Activated CD4-positive, alpha-beta memory T cell treated with anti-CD3 and anti-CD28 coated beads for 36 hours (primary cell): ENCODE results near the gene ETV7. TPM values are rescaled to one million over a fixed set of nuclear protein-coding genes. Genes with fewer than 3 reads are reported as not detected.

Experiments used
- CTCF ChIA-PET: fragments of 350-600 bp; sonication (Branson Sonifier 250); formaldehyde crosslinking; loops from one replicate; lab custom pipeline; 2021; ENCODE audit warnings: antibody characterized with exemption, inconsistent platforms; lab: Charles Lee
- POLR2A ChIA-PET: fragments of 350-600 bp; sonication (Branson Sonifier 250); formaldehyde crosslinking; loops from one replicate; lab custom pipeline; 2021; ENCODE audit warnings: antibody characterized with exemption; lab: Charles Lee
- DNase-seq: peaks from one replicate; pipeline ENCODE4 v3.0.0-alpha.2; 2020
- H3K27ac Mint-ChIP-seq: one replicate; pipeline ENCODE4 v1.8.0; 2021; ENCODE audit warnings: mixed read lengths
- H3K27me3 Mint-ChIP-seq: one replicate; pipeline ENCODE4 v1.8.0; 2021; ENCODE audit warnings: mixed read lengths
- H3K36me3 Mint-ChIP-seq: one replicate; pipeline ENCODE4 v1.8.0; 2021; ENCODE audit warnings: mixed read lengths
- H3K4me1 Mint-ChIP-seq: one replicate; pipeline ENCODE4 v1.8.0; 2021; ENCODE audit warnings: low read depth, mixed read lengths
- H3K4me3 Mint-ChIP-seq: one replicate; pipeline ENCODE4 v1.8.0; 2021; ENCODE audit warnings: mild to moderate bottlenecking, mixed read lengths
- H3K9me3 Mint-ChIP-seq: one replicate; pipeline ENCODE4 v1.8.0; 2021; ENCODE audit warnings: mixed read lengths
- intact Hi-C: fragments of 100-400 bp; cut with micrococcal nuclease; formaldehyde crosslinking; loops from one replicate; pipeline ENCODE4 v1.15.1; 2023
- total RNA-seq, 2 experiments: library from RNA; stranded (reverse); gene quantifications; one replicate each; pipeline ENCODE4 v1.2.3, GENCODE V29; 2021

The ETV7 gene
- 1 to 10 TPM; 5.8 to 5.9 TPM for total RNA-seq

- CTCF ChIA-PET = interaction anchor here (1.0 to 2.0 kb wide), 6 partner anchors 36 to 360 kb away, joined by 3 to 5 read pairs (median 4); partner anchors contain the start of gene MAPK14
- DNase-seq = peak; percentile 67
- Mint-ChIP-seq H3K27me3 (peaks cover 10% of the 10 kb centered on the region), H3K36me3 (peaks cover 4% of the 10 kb centered on the region), H3K4me1 (peaks cover 45% of the 10 kb centered on the region), H3K4me3 (peak within 1 kb of the TSS; percentile 76), H3K9me3 (no peaks in the 10 kb centered on the region), H3K27ac (peak within 1 kb of the TSS; percentile 67)
- intact Hi-C loops = loop anchor here (1.0 to 2.0 kb wide), 2 partner anchors 35 to 54 kb away; no protein-coding TSS in a partner anchor
- POLR2A ChIA-PET = no interaction called here
Observed at GRCh38 chr6:36387440-36388303, at the start of gene ETV7. ETV7 (minus strand) TSS chr6:36387669; CDS start chr6:36387541, 128 bp downstream.

- CTCF ChIA-PET = no interaction called here
- peak overlapping the region; percentile 10 for H3K27ac Mint-ChIP-seq
- no peaks in the 10 kb centered on the region for H3K9me3 Mint-ChIP-seq
- no peaks in the 10 kb centered on the region for H3K27me3 Mint-ChIP-seq
- intact Hi-C loops = no loop called here
- POLR2A ChIA-PET = interaction anchor here (0.6 kb wide), 1 partner anchor 158 kb away, joined by 3 read pairs; the partner anchor contains the start of gene SRSF3
- no peak overlapping the region for H3K4me3 Mint-ChIP-seq
- no peaks in the 10 kb centered on the region for H3K36me3 Mint-ChIP-seq
- peaks cover 19% of the 10 kb centered on the region for H3K4me1 Mint-ChIP-seq
- DNase-seq = no peak
Observed at GRCh38 chr6:36436466-36436865, 49.0 kb upstream of the ETV7 start.

- no peaks in the 10 kb centered on the region for H3K36me3 Mint-ChIP-seq
- DNase-seq = no peak
- ChIA-PET POLR2A (no interaction called here), CTCF (interaction anchor here (0.6 to 1.3 kb wide), 2 partner anchors 9 to 143 kb away, joined by 3 to 5 read pairs; no protein-coding TSS in a partner anchor)
- no peaks in the 10 kb centered on the region for H3K9me3 Mint-ChIP-seq
- intact Hi-C loops = no loop called here
- H3K4me1 Mint-ChIP-seq = peaks cover 13% of the 10 kb centered on the region
- no peak overlapping the region for H3K27ac Mint-ChIP-seq
- H3K4me3 Mint-ChIP-seq = no peak overlapping the region
- H3K27me3 Mint-ChIP-seq = no peaks in the 10 kb centered on the region
Observed at GRCh38 chr6:36432151-36432671, 44.7 kb upstream of the ETV7 start.

GRCh38 chr6:36431197-36431596, 43.7 kb upstream of the ETV7 start:
- POLR2A ChIA-PET = no interaction called here
- no peaks in the 10 kb centered on the region for H3K27me3 Mint-ChIP-seq
- CTCF ChIA-PET = no interaction called here
- H3K9me3 Mint-ChIP-seq = no peaks in the 10 kb centered on the region
- H3K27ac Mint-ChIP-seq = no peak overlapping the region
- no peak overlapping the region for H3K4me3 Mint-ChIP-seq
- no peaks in the 10 kb centered on the region for H3K36me3 Mint-ChIP-seq
- intact Hi-C loops = no loop called here
- H3K4me1 Mint-ChIP-seq = peaks cover 8% of the 10 kb centered on the region
- DNase-seq = no peak

GRCh38 chr6:36430351-36430750, 42.9 kb upstream of the ETV7 start:
- Mint-ChIP-seq H3K27ac (no peak overlapping the region), H3K9me3 (no peaks in the 10 kb centered on the region), H3K4me3 (no peak overlapping the region), H3K36me3 (no peaks in the 10 kb centered on the region), H3K27me3 (no peaks in the 10 kb centered on the region), H3K4me1 (peaks cover 7% of the 10 kb centered on the region)
- intact Hi-C loops = no loop called here
- CTCF ChIA-PET = no interaction called here
- POLR2A ChIA-PET = interaction anchor here (0.5 kb wide), 1 partner anchor 172 kb away, joined by 7 read pairs; no protein-coding TSS in a partner anchor
- no peak for DNase-seq

- Mint-ChIP-seq H3K27me3 (no peaks in the 10 kb centered on the region), H3K9me3 (no peaks in the 10 kb centered on the region), H3K4me1 (peaks cover 10% of the 10 kb centered on the region), H3K27ac (no peak overlapping the region), H3K36me3 (no peaks in the 10 kb centered on the region), H3K4me3 (no peak overlapping the region)
- CTCF ChIA-PET = no interaction called here
- intact Hi-C loops = no loop called here
- DNase-seq = no peak
- POLR2A ChIA-PET = no interaction called here
Observed at GRCh38 chr6:36428911-36429310, 41.4 kb upstream of the ETV7 start.

GRCh38 chr6:36426622-36427021, 39.2 kb upstream of the ETV7 start:
- H3K36me3 Mint-ChIP-seq = no peaks in the 10 kb centered on the region
- CTCF ChIA-PET = no interaction called here
- H3K9me3 Mint-ChIP-seq = no peaks in the 10 kb centered on the region
- H3K4me3 Mint-ChIP-seq = no peak overlapping the region
- no peaks in the 10 kb centered on the region for H3K27me3 Mint-ChIP-seq
- H3K4me1 Mint-ChIP-seq = peaks cover 17% of the 10 kb centered on the region
- intact Hi-C loops = no loop called here
- POLR2A ChIA-PET = no interaction called here
- no peak for DNase-seq
- no peak overlapping the region for H3K27ac Mint-ChIP-seq

GRCh38 chr6:36423101-36423824, 35.8 kb upstream of the ETV7 start:
- Mint-ChIP-seq H3K36me3 (no peaks in the 10 kb centered on the region), H3K4me1 (peaks cover 17% of the 10 kb centered on the region), H3K9me3 (no peaks in the 10 kb centered on the region), H3K4me3 (peak overlapping the region; percentile 80), H3K27ac (peak overlapping the region; percentile 84), H3K27me3 (no peaks in the 10 kb centered on the region)
- DNase-seq = peak; percentile 99
- ChIA-PET POLR2A (interaction anchor here (0.6 to 1.6 kb wide), 7 partner anchors 18 to 741 kb away, joined by 3 to 7 read pairs (median 4); partner anchors contain the start of genes KCTD20 and PXT1), CTCF (interaction anchor here (0.5 to 2.0 kb wide), 23 partner anchors 9 to 519 kb away, joined by 3 to 12 read pairs (median 4); partner anchors contain the start of gene KCTD20)
- intact Hi-C loops = loop anchor here (1.0 to 2.0 kb wide), 6 partner anchors 18 to 336 kb away; partner anchors contain the start of genes ETV7, SRSF3 and STK38

GRCh38 chr6:36422714-36423100, 35.2 kb upstream of the ETV7 start:
- CTCF ChIA-PET = interaction anchor here (0.6 to 2.0 kb wide), 12 partner anchors 19 to 518 kb away, joined by 3 to 12 read pairs (median 6); partner anchors contain the start of gene KCTD20
- H3K27ac Mint-ChIP-seq = peak overlapping the region; percentile 84

GRCh38 chr6:36419310-36419709, 31.8 kb upstream of the ETV7 start:
- Mint-ChIP-seq H3K27me3 (no peaks in the 10 kb centered on the region), H3K4me1 (peaks cover 17% of the 10 kb centered on the region), H3K27ac (no peak overlapping the region), H3K4me3 (no peak overlapping the region), H3K36me3 (no peaks in the 10 kb centered on the region), H3K9me3 (no peaks in the 10 kb centered on the region)
- no peak for DNase-seq
- ChIA-PET CTCF (interaction anchor here (1.2 to 1.4 kb wide), 3 partner anchors 78 to 339 kb away, joined by 3 to 5 read pairs (median 3); no protein-coding TSS in a partner anchor), POLR2A (no interaction called here)
- intact Hi-C loops = no loop called here

More at GRCh38 chr6:36422714-36423100, 35.2 kb upstream of the ETV7 start:
- no peaks in the 10 kb centered on the region for H3K9me3 Mint-ChIP-seq
- intact Hi-C loops = loop anchor here (1.0 to 2.0 kb wide), 6 partner anchors 19 to 337 kb away; partner anchors contain the start of genes ETV7, SRSF3 and STK38
- H3K4me3 Mint-ChIP-seq = peak overlapping the region; percentile 80
- no peaks in the 10 kb centered on the region for H3K27me3 Mint-ChIP-seq
- POLR2A ChIA-PET = interaction anchor here (0.8 to 1.6 kb wide), 5 partner anchors 19 to 337 kb away, joined by 3 to 7 read pairs (median 4); partner anchors contain the start of genes KCTD20 and PXT1
- peaks cover 17% of the 10 kb centered on the region for H3K4me1 Mint-ChIP-seq
- peak; percentile 25 for DNase-seq
- no peaks in the 10 kb centered on the region for H3K36me3 Mint-ChIP-seq

- POLR2A ChIA-PET = no interaction called here
- CTCF ChIA-PET = interaction anchor here (0.7 to 1.2 kb wide), 4 partner anchors 77 to 340 kb away, joined by 3 read pairs; no protein-coding TSS in a partner anchor
- no peak overlapping the region for H3K27ac Mint-ChIP-seq
Observed at GRCh38 chr6:36418558-36418957, 31.1 kb upstream of the ETV7 start.

More at GRCh38 chr6:36418558-36418957, 31.1 kb upstream of the ETV7 start:
- H3K4me3 Mint-ChIP-seq = no peak overlapping the region
- H3K9me3 Mint-ChIP-seq = no peaks in the 10 kb centered on the region
- no peak for DNase-seq
- intact Hi-C loops = no loop called here
- H3K4me1 Mint-ChIP-seq = peaks cover 10% of the 10 kb centered on the region
- no peaks in the 10 kb centered on the region for H3K27me3 Mint-ChIP-seq
- H3K36me3 Mint-ChIP-seq = no peaks in the 10 kb centered on the region
